ENCODE measurements around the gene OR2S2. TPM values are rescaled to one million over a fixed set of nuclear protein-coding genes. Genes with fewer than 3 reads are reported as not detected.

The OR2S2 gene
- total RNA-seq, 4 donors from 2014 or later = not detected

DNA sequence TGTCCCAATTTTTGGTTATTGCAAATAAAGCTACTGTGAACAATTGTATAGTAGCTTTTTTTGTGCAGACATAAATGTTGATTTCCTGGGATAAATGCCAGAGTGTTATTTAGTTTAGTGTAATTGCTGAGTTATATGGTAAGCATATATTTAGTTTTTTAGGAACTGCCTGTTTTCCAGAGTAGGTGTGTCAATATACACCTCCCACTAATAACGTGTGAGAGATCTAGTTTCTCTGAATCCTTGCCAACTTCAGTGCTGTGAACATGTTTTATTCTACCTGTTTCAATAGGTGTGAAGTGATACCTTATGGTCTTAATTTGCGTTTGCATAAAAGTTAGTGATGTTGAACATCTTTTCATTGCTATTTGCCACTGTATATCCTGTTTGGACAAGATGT is 9.1 kb upstream of the OR2S2 start:
- intact Hi-C loops (cut with DNase I; ENCODE audit: low total_unique reads) = no loop called here
- 37 to 48% methylated on average over 2 of the region's 2 CpGs for WGBS, 2 donors
- no peak overlapping the region for H3K4me3 ChIP-seq (ENCODE audit: low read depth, poor library complexity, severe bottlenecking)
- TF ChIP-seq POLR2A (IDR thresholded peaks at IDR 0.05) = no peak
- TF ChIP-seq, protein P1, sequence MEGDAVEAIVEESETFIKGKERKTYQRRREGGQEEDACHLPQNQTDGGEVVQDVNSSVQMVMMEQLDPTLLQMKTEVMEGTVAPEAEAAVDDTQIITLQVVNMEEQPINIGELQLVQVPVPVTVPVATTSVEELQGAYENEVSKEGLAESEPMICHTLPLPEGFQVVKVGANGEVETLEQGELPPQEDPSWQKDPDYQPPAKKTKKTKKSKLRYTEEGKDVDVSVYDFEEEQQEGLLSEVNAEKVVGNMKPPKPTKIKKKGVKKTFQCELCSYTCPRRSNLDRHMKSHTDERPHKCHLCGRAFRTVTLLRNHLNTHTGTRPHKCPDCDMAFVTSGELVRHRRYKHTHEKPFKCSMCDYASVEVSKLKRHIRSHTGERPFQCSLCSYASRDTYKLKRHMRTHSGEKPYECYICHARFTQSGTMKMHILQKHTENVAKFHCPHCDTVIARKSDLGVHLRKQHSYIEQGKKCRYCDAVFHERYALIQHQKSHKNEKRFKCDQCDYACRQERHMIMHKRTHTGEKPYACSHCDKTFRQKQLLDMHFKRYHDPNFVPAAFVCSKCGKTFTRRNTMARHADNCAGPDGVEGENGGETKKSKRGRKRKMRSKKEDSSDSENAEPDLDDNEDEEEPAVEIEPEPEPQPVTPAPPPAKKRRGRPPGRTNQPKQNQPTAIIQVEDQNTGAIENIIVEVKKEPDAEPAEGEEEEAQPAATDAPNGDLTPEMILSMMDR (IDR thresholded peaks at IDR 0.05) = no peak
- DNase-seq (ENCODE audit: low spot score in 2 of 2) = no peak

DNA sequence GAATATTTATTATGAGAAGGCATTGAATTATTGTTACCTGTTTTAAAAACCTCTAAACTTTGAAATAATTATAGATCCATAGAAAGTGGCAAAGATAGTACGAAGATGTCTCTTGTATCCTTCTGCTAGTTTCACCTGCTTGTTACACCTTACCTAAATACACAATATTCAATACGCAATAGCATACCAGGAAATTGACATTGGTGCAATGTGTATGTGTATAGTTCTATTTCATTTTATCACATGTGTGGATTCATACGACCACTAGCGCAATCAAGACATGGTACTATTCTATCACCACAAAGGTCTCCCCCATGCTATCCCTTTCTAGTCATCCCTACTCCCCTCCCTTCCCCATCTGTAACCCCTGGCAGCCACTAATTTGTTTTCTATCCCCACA is 8.5 kb upstream of the OR2S2 start:
- no peak for TF ChIP-seq POLR2A (IDR thresholded peaks at IDR 0.05)
- TF ChIP-seq, protein P1 (IDR thresholded peaks at IDR 0.05) = no peak
- WGBS, 2 donors = 74 to 78% methylated on average over 4 of the region's 4 CpGs
- H3K4me3 ChIP-seq (ENCODE audit: low read depth, poor library complexity, severe bottlenecking) = no peak overlapping the region
- no peak for DNase-seq (ENCODE audit: low spot score in 2 of 2)
- intact Hi-C loops (cut with DNase I; ENCODE audit: low total_unique reads) = no loop called here

DNA sequence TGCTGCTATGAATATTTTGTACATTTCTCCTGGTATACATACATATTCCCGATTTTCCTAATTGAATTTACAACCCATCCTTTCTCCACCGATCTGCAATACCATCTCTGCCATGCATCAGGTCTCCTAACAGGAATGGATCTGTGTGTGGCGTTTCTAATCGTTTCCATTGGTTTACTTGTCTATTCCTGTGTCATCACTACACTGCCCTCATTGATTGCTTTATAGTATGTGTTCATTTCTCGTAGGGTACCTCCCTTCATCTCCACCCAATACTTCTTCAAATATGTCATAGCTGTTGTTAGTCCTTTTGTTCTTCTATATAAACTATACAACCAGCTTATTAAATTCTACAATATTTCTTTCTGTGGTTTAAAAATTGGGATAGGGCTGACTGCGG is 7.1 kb upstream of the OR2S2 start:
- intact Hi-C loops (cut with DNase I; ENCODE audit: low total_unique reads) = no loop called here
- TF ChIP-seq, protein P1 (IDR thresholded peaks at IDR 0.05) = no peak
- TF ChIP-seq POLR2A (IDR thresholded peaks at IDR 0.05) = no peak
- H3K4me3 ChIP-seq (ENCODE audit: low read depth, poor library complexity, severe bottlenecking) = no peak overlapping the region
- DNase-seq (ENCODE audit: low spot score in 2 of 2) = no peak
- 76 to 83% methylated on average over 6 of the region's 6 CpGs for WGBS, 2 donors

DNA sequence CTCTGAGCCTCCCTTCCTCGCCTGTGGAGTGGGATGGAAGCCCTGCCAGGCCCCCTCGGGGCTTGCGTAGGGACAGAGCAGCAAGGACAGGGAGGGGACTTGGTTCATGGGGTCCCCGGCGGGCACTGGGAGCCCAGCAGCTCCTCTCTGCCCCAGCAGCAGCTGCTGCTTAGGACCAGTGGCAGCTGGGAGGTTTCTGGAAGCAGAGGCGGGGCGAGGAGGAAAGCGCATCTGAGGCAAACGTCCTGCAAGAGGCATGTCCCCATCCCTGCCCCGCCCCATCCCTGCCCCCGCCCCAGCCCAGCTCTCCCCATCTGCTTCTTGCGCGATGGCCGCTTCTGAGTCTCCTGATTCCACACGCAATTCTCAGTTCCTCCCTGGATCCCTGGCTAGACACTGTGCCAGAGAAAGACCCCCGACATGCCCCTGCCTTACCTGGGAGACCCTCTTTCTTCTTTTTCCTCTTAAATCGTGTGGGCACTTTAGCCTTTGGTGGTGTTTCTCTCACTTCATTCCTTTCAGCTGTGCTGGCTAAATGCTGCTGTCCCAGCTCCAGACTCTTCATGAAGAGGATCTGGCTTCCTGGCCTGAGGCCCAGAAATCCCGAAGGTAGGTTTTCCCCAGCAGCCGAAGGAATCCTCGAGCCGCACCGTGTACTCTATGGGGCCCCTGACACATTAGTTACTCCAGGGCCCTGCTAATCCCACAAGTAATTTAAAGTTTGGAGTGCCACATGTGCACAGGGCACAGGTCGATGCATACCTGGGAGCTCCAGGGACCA is 4.4 kb upstream of the OR2S2 start:
- H3K4me3 ChIP-seq (ENCODE audit: low read depth, poor library complexity, severe bottlenecking) = no peak overlapping the region

DNA sequence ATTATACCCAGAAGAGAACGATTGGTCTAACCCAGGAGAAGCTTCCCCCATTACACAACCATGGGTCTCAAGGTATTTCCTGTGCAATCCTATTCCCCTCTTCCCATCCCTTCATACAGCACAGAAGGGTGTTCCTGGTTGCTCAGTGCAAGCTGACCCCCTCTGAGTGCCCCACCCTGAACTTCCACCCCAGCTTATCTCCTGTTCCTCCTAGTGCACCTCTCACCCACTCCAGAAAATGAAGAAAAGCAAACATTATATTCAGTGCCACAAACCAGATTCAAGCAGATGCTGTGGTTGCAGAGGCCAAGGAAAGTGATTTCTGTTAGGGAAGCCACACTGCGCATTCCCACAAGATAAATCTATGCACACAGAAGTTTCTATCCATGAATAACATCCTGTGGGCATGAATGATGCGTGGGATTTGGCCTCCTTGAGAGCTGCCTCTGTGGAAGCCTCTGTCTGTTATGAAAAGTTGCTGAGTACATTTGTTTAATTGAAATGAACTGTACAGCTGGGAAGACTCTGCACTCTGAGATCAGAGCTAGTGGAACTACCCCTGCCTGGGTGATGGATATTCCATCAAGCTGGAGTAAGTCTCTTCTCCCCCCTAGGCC is 2.2 kb upstream of the OR2S2 start:
- intact Hi-C loops (cut with DNase I; ENCODE audit: low total_unique reads) = no loop called here
- TF ChIP-seq, protein P1 (IDR thresholded peaks at IDR 0.05) = no peak
- no peak for TF ChIP-seq POLR2A (IDR thresholded peaks at IDR 0.05)
- WGBS, 2 donors = 51 to 83% methylated on average over 3 of the region's 3 CpGs
- DNase-seq (ENCODE audit: low spot score in 2 of 2) = no peak
- H3K4me3 ChIP-seq (ENCODE audit: low read depth, poor library complexity, severe bottlenecking) = no peak overlapping the region

More for the DNA sequence above, 4.4 kb upstream of the OR2S2 start:
- TF ChIP-seq, protein P1 (IDR thresholded peaks at IDR 0.05) = no peak
- TF ChIP-seq POLR2A (IDR thresholded peaks at IDR 0.05) = no peak
- intact Hi-C loops (cut with DNase I; ENCODE audit: low total_unique reads) = no loop called here
- 46 to 52% methylated on average over 19 to 23 of the region's 23 CpGs for WGBS, 2 donors
- DNase-seq (ENCODE audit: low spot score in 2 of 2) = no peak

All from lower leg skin (tissue), 4 donors.